ENCODE measurements around the gene NPHP4.

The NPHP4 gene

GRCh38 chr1:5999711-6000443 lies 7.7 kb upstream of the NPHP4 start:
- TF ChIP-seq, protein P1, sequence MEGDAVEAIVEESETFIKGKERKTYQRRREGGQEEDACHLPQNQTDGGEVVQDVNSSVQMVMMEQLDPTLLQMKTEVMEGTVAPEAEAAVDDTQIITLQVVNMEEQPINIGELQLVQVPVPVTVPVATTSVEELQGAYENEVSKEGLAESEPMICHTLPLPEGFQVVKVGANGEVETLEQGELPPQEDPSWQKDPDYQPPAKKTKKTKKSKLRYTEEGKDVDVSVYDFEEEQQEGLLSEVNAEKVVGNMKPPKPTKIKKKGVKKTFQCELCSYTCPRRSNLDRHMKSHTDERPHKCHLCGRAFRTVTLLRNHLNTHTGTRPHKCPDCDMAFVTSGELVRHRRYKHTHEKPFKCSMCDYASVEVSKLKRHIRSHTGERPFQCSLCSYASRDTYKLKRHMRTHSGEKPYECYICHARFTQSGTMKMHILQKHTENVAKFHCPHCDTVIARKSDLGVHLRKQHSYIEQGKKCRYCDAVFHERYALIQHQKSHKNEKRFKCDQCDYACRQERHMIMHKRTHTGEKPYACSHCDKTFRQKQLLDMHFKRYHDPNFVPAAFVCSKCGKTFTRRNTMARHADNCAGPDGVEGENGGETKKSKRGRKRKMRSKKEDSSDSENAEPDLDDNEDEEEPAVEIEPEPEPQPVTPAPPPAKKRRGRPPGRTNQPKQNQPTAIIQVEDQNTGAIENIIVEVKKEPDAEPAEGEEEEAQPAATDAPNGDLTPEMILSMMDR (IDR thresholded peaks at IDR 0.05) = no peak
- no peak for DNase-seq
- peaks cover 46% of the 10 kb centered on the region for H3K4me1 Mint-ChIP-seq
- peaks cover 27% of the 10 kb centered on the region for H3K27me3 Mint-ChIP-seq (ENCODE audit: low read depth, poor library complexity)
- no peaks in the 10 kb centered on the region for H3K9me3 Mint-ChIP-seq
- H3K36me3 Mint-ChIP-seq (ENCODE audit: low read depth) = no peaks in the 10 kb centered on the region
- H3K4me3 Mint-ChIP-seq = no peak overlapping the region
- no peak overlapping the region for H3K27ac Mint-ChIP-seq

DNA sequence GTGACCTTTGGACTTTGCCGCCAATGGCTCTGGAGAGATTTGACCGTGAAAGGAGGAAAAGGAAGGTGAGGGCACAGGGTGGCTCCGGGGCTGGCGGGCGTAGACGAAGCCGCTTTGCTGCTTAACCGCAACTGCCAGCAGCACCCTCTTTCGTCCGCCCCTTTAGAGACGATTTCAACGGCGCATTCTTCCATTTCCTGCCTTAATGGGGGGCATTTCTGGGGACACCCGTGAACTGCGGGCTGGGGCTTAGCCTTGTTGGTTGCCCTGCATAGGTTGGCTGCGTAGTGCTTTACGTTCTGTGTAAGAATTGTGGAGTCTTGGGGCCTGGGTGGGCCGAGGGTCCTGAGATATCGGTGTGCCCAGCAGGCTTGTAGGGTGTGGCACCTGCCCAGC lies 6.7 kb upstream of the NPHP4 start:
- H3K4me3 Mint-ChIP-seq = no peak overlapping the region
- TF ChIP-seq, protein P1 (IDR thresholded peaks at IDR 0.05) = no peak
- H3K36me3 Mint-ChIP-seq (ENCODE audit: low read depth) = no peaks in the 10 kb centered on the region

GRCh38 chr1:5998051-5998905 lies 6.1 kb upstream of the NPHP4 start:
- peaks cover 38% of the 10 kb centered on the region for H3K27me3 Mint-ChIP-seq (ENCODE audit: low read depth, poor library complexity)
- TF ChIP-seq, protein P1 (IDR thresholded peaks at IDR 0.05) = no peak
- H3K9me3 Mint-ChIP-seq = no peaks in the 10 kb centered on the region
- DNase-seq = no peak
- H3K27ac Mint-ChIP-seq = no peak overlapping the region
- H3K4me1 Mint-ChIP-seq = peaks cover 47% of the 10 kb centered on the region
- H3K36me3 Mint-ChIP-seq (ENCODE audit: low read depth) = no peaks in the 10 kb centered on the region
- no peak overlapping the region for H3K4me3 Mint-ChIP-seq

More for the DNA sequence above, 6.7 kb upstream of the NPHP4 start:
- Mint-ChIP-seq H3K9me3 (no peaks in the 10 kb centered on the region), H3K4me1 (peaks cover 47% of the 10 kb centered on the region), H3K27me3 (ENCODE audit: low read depth, poor library complexity) (peaks cover 36% of the 10 kb centered on the region), H3K27ac (no peak overlapping the region)
- no peak for DNase-seq

DNA sequence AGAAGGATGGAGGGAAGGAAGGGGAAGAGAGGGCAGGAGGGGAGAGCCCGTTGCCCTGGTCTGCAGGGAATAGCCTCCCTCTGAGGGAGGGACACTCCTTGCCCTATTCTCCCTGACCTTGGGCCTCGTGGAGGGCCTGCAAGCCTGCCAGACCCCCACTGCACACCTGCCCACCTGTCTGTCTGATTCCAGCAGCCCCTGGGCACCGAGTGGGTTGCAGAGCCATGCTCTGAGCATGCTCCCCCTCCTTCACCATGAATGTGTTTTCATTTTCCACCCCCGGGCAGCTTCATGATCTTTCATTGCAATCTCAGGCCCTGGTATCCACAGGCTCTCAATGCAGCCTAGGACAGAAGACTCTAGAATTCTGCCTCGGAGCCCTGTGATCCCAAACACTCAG lies 5.1 kb upstream of the NPHP4 start:
- no peak for DNase-seq
- TF ChIP-seq, protein P1 (IDR thresholded peaks at IDR 0.05) = no peak
- H3K4me3 Mint-ChIP-seq = no peak overlapping the region
- H3K27ac Mint-ChIP-seq = no peak overlapping the region
- peaks cover 40% of the 10 kb centered on the region for H3K4me1 Mint-ChIP-seq
- H3K36me3 Mint-ChIP-seq (ENCODE audit: low read depth) = no peaks in the 10 kb centered on the region
- peaks cover 41% of the 10 kb centered on the region for H3K27me3 Mint-ChIP-seq (ENCODE audit: low read depth, poor library complexity)
- no peaks in the 10 kb centered on the region for H3K9me3 Mint-ChIP-seq

GRCh38 chr1:5996641-5997270 lies 4.5 kb upstream of the NPHP4 start:
- Mint-ChIP-seq H3K27ac (no peak overlapping the region), H3K4me3 (no peak overlapping the region), H3K4me1 (peaks cover 40% of the 10 kb centered on the region), H3K36me3 (ENCODE audit: low read depth) (no peaks in the 10 kb centered on the region), H3K27me3 (ENCODE audit: low read depth, poor library complexity) (peaks cover 41% of the 10 kb centered on the region), H3K9me3 (no peaks in the 10 kb centered on the region)
- no peak for DNase-seq
- TF ChIP-seq, protein P1 (IDR thresholded peaks at IDR 0.05) = no peak
